ENCODE results near the gene FLNA.

The FLNA gene

GRCh38 chrX:154332561-154332960 is 41.9 kb downstream of the FLNA start:
- FAIRE-seq, result no peak

DNA sequence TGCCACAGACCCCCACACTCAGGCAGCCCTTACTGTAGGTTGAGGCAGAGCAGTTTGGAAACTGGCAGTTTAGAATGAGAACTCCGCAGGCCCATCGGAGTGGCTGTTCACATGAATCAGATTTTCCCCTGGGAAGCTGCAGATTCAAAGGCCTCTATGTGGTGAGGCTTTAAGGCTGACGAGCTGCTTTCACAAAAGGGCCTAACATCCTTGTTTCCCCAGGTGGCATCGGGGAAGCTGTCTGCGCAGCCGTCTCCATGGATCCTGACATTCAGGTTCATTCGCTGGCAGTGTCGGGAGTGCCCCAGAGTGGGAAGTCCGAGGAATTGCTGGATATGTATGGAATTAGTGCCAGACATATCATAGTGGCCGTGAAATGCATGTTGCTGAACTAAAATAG is 45.1 kb downstream of the FLNA start:
- no peak for FAIRE-seq

DNA sequence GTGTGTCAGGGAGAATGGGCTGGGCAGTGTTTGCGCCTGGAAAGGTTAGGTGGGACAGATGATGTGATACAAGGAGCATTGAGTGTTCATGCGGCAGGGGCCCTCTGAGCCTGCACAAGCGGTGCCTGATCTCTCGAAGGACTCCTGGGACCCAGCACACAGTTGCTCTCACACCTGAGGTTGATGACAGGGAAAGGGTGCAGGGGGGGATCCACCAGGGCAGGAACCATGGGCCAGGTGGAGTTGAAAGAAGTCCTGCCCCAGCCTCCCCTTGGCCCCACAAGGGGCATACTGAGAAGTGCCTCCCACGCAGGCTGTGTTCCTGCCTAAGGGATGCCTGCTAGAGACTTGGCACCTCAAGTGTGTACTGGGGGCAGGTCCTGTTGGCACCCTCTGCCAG is 45.8 kb downstream of the FLNA start:
- FAIRE-seq, result no peak

DNA sequence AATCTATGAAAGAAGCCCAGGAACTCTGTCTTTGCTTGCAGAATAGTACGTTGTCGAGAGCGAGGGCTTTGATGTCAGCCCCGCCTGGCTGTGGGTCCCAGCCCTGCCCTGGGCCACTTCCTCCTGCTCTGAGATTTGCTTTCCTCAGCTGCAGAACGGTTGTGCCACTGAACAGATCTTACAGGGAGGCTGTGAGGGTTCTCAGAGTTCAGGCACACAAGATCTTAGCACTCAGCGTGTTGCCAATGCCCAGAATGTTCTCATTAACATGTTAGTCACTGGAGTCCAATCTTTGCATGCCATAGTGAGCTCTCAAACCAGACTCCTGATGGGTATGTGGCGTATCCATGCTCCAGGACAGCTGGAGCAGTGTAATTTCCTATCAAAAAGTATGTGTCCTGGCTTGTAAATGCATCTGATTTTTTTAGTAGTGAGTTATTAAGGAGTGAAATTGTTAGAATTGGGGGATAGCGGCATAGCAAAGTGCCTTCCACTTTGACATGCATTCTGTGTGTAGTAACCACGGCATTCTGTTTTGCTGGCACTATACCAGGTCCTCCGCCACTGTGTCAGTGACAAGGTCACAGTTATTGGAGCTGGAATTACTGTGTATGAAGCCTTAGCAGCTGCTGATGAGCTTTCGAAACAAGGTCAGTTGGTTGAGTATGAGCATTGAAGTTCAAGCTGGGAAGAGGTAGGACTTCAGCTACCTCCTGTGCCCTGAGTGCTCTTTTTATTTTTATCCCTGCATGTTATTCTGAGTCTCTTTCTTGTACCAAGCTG is 47.2 kb downstream of the FLNA start:
- FAIRE-seq, result no peak

DNA sequence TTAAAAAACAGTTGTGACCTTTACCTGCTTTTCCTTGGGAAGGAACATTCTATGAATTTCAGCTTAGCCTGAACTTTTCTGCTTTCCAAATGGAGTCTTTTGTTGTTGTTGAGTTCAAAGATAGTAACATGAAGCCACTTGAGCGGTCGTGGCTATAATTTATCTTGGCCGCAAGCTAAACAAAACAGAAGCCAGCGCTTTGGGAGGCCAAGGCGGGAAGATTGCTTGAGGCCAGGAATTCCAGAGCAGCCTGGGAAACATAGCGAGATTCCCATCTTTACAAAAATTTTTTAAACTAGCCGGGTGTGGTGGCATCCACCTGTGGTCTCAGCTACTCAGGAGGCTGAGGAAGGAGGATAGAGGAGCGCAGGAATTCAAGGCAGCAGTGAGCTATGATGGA is 48.9 kb downstream of the FLNA start:
- no peak for FAIRE-seq

DNA sequence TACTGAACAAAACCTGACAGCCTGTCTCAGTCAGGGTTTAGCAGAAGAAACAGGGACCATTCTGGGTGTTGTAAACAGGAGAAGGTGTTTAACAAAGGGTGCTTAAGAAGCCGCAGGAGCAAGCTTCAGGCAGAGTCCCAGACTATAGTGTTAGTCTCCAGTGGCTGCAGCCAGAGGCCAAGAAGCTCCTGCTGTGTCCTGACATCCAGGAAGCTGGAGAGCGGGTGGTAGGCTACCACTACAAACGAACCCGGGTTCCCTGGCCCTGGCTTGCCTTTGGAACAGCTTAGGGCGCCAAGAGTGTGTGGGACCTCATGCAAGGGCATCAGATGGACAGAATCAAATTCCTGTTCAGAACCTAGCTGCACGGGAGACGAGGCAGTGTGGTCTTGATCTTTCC is 50.9 kb downstream of the FLNA start:
- no peak for FAIRE-seq

- no peak for FAIRE-seq
These were observed 51.5 kb downstream of the FLNA start for GRCh38 chrX:154322890-154323289.

- FAIRE-seq, result no peak
These were observed 52.8 kb downstream of the FLNA start for GRCh38 chrX:154321594-154321993.

DNA sequence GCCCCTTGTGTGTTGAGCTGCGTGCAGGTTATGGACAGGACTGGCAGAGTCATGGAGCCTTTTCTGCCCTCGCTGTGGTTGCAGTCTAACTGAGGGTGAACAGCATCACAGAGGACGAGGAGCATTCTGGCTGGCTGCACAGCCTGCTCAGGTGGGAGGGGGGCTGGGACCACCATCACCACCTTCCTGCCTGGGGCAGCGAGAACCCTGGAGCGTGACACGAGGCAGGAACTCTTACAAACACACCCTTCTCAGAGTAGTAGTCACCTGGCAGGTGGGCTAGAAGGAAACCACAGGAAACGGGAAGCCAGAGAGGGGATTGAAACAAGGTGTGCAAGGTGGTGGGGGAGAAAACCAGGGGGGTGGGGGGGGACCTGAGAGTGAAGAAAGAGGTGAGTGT is 53.3 kb downstream of the FLNA start:
- no peak for FAIRE-seq

- FAIRE-seq, result no peak
These were observed 54.0 kb downstream of the FLNA start for GRCh38 chrX:154320406-154320805.

- peak; percentile 25 for FAIRE-seq
These were observed 56.9 kb downstream of the FLNA start for GRCh38 chrX:154317391-154317995.

GRCh38 chrX:154315416-154315815 is 59.0 kb downstream of the FLNA start:
- no peak for FAIRE-seq

- no peak for FAIRE-seq
These were observed 61.3 kb downstream of the FLNA start for GRCh38 chrX:154313147-154313546.

DNA sequence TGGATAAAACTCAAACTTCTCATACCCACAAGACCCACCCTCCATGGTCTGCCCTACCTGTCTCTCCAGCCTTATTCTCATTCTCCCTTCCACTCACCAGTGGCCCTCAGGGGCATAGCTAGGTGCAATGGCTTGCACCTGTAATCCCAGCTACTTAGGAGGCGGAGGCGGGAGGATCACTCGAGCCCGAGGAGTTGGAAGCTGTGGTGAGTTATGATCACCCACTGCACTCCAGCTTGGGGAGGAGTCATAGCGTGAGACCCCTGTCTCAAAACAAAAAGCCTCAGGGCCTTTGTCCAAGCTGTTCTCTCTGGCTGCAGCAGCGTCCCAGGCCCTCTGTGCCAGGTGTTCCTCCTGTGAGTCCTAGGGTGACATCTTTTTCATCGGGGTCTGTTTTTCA is 62.3 kb downstream of the FLNA start:
- FAIRE-seq, result no peak

- no peak for FAIRE-seq
These were observed 63.6 kb downstream of the FLNA start for GRCh38 chrX:154310616-154311536.

DNA sequence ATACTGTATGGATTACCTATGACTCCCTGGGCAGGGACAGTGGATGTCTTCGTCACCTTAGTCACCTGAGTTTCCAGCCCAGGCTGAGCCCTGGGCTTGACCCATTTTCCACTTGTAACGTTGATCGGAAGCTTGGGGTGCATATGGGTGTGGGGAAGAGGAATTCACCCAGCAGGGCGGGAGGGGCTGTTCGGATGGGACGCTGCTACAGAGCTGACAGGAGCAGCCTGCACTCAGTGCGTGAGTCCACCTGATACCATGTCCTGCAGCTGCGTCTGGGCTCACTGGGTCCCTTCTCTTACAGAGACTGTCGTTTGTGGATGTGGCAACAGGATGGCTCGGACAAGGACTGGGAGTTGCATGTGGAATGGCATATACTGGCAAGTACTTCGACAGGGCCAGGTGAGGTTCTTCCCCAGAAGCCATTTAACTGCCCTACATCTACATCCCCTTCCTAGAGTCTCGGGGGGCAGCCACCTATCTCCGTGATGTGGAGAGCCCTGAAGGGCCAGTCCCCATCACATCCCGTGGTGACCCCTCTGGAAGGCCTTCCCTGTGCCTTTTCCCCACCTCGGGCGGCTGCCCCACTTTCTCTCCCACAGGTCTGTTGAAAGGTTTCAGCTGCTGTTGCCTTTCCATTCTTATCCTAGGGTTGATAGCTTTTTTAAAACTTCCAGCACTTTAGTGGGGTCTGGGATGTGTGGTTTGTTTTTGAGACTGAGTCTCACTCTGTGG is 65.2 kb downstream of the FLNA start:
- no peak for FAIRE-seq

GRCh38 chrX:154308108-154308946 is 66.1 kb downstream of the FLNA start:
- FAIRE-seq, result peak; percentile 68

DNA sequence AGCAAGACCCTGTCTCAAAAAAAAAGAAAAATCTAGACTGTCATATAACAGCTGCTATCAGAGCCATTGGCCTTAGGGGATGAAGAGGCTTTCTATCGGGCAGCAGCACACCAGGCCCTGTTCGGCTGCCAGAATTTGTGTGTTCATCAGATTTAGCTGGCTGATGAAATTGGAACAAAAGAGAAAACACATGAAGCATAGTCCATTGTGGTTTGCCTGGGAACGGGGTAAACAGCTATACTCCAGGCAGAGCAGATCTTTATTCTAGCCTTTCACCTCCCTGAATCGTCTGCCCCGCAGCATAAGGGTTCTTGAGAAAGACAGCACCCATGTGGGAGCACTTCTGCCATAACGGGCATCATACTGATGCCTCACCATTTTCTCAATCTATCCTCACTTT is 67.2 kb downstream of the FLNA start:
- FAIRE-seq, result no peak

- no peak for FAIRE-seq
These were observed 68.8 kb downstream of the FLNA start for GRCh38 chrX:154305541-154306205.

DNA sequence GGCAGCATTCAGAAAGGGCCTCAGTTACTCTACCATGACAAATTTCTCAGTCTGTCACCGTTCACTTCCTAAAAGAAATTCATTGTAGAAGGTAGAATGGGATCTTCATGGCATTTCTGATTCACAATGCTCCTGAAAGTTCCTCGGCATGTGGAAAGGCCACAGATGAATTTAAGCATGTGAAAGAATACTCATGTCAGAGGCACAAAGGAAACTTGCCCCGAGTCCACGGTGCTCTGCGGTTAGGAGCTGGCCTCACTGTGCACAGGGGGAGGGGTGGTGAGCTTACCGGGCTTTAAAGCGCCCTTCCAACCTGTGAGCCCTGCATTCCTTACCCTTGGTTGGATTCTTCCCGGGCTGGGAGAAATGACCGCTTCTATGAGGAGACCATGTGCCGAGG is 69.6 kb downstream of the FLNA start:
- no peak for FAIRE-seq

DNA sequence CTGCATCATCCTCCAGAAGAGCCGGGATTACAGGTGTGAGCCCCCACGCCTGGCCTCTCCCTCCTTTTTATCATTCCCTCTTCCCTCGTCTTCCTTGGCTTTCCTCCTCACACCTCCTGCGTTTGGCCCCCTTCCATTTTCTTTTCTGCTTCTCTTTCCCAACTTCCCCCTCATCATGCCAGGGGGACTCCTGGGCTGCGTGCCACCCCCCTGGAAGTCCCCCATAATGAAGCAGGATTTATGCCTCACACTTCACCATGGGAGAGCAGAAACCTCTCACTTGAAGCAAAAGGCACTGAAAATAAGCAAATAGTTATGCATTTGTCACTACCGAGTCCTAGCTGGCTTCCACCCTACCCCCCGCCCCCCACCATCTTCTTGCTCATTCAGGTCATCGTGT is 71.0 kb downstream of the FLNA start:
- FAIRE-seq, result no peak
